OCI-LY1 (cell line): ENCODE data around the gene TMC4.
A peak's percentile ranks its signal among the peaks of the same experiment; 100 is the strongest.

Experiments
- H2AFZ ChIP-seq: fragments of 200-600 bp; sonication (generic), shearing (Covaris generic); 2 replicates; pipeline ENCODE4 v1.6.0; 2014; ENCODE audit warnings: antibody characterized with exemption, mild to moderate bottlenecking, low read length
- H3F3A ChIP-seq: fragments of 200-600 bp; sonication (generic), shearing (Covaris generic); 2 replicates; pipeline ENCODE4 v1.6.0; 2014; ENCODE audit warnings: mild to moderate bottlenecking, antibody characterized with exemption, low read length, moderate library complexity; ENCODE audit not compliant: insufficient read depth
- H3K27ac ChIP-seq: fragments of 200-600 bp; sonication (generic); 2 replicates; pipeline ENCODE4 v1.5.1; 2014; ENCODE audit warnings: low read length, mixed run types, mild to moderate bottlenecking, low read depth; ENCODE audit not compliant: poor library complexity, severe bottlenecking
- H3K27me3 ChIP-seq: fragments of 200-600 bp; sonication (generic); 2 replicates; pipeline ENCODE4 v1.6.0; 2014; ENCODE audit warnings: antibody characterized with exemption, mild to moderate bottlenecking, low read length, moderate library complexity; ENCODE audit not compliant: insufficient read depth
- H3K36me3 ChIP-seq: fragments of 200-600 bp; sonication (generic); 2 replicates; pipeline ENCODE4 v1.6.1; 2014; ENCODE audit warnings: mild to moderate bottlenecking, antibody characterized with exemption, low read length, moderate library complexity, mixed read lengths; ENCODE audit not compliant: insufficient read depth
- H3K4me1 ChIP-seq: fragments of 200-600 bp; sonication (generic); 2 replicates; pipeline ENCODE4 v1.5.1; 2014; ENCODE audit warnings: mild to moderate bottlenecking, low read length, moderate library complexity; ENCODE audit not compliant: insufficient read depth, severe bottlenecking
- H3K4me2 ChIP-seq: fragments of 200-600 bp; sonication (generic), shearing (Covaris generic); 2 replicates; pipeline ENCODE4 v1.6.1; 2014; ENCODE audit warnings: low read length
- H3K4me3 ChIP-seq: fragments of 200-600 bp; sonication (generic); 2 replicates; pipeline ENCODE4 v1.5.1; 2014; ENCODE audit warnings: low read length, low read depth, mild to moderate bottlenecking, mixed read lengths; ENCODE audit not compliant: poor library complexity, severe bottlenecking
- H3K79me2 ChIP-seq: fragments of 200-600 bp; shearing (Covaris generic); 2 replicates; pipeline ENCODE4 v1.6.1; 2016; ENCODE audit warnings: mixed run types, low read length, mixed read lengths; ENCODE audit not compliant: insufficient read depth
- H3K9ac ChIP-seq: fragments of 200-600 bp; sonication (generic), shearing (Covaris generic); 2 replicates; pipeline ENCODE4 v1.6.1; 2014; ENCODE audit warnings: mild to moderate bottlenecking, low read length, mixed read lengths
- H3K9me2 ChIP-seq: fragments of 200-600 bp; sonication (generic), shearing (Covaris generic); 2 replicates; pipeline ENCODE4 v1.6.1; 2014; ENCODE audit warnings: low read depth, mild to moderate bottlenecking, low read length, mixed read lengths
- H3K9me3 ChIP-seq: fragments of 200-600 bp; shearing (Covaris generic); 2 replicates; pipeline ENCODE4 v1.6.1; 2014; ENCODE audit warnings: low read length, mixed read lengths
- H4K20me1 ChIP-seq: fragments of 200-600 bp; sonication (generic), shearing (Covaris generic); 2 replicates; pipeline ENCODE4 v1.6.0; 2016; ENCODE audit warnings: mild to moderate bottlenecking, low read length; ENCODE audit not compliant: insufficient read depth
- CTCF ChIP-seq: fragments of 200-600 bp; sonication (generic), shearing (Covaris generic); IDR thresholded peaks from 2 replicates; pipeline ENCODE4 v1.5.1; 2017; ENCODE audit warnings: mild to moderate bottlenecking, antibody characterized with exemption, low read length, moderate library complexity, mixed read lengths
- EZH2 ChIP-seq: fragments of 200-600 bp; sonication (generic), shearing (Covaris generic); IDR thresholded peaks from 2 replicates; pipeline ENCODE4 v1.8.0; 2017; ENCODE audit warnings: borderline replicate concordance, mixed run types, mild to moderate bottlenecking, antibody characterized with exemption, low read length, moderate library complexity, mixed read lengths

TMC4 gene

DNA sequence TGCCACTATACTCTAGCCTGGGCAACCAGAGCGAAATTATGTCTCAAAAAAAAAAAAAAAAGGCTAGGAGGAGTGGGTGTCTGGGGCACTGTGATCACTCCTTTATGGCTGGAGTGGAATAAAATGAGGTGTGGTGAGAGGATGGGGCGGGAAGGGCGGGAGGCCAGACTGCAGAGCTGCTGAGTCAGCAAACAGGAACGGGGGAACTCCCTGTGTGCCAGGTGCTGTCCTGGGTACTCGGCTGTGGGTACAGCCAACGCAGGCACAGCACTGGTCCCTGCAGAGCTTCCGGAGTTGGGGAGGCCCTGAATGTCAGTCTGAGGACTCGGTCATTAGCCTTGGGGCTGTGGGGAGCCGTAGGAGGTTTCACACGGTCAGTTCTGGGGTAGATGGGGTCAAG, 51.7 kb downstream of the TMC4 start:
- Histone ChIP-seq H3K9ac (no peak overlapping the region), H3K27me3 (no peaks in the 10 kb centered on the region), H3K79me2 (peaks cover 7% of the 10 kb centered on the region), H3K9me2 (no peaks in the 10 kb centered on the region), H3F3A (no peaks in the 10 kb centered on the region), H3K9me3 (no peaks in the 10 kb centered on the region), H3K27ac (no peak overlapping the region), H3K4me2 (no peak overlapping the region), H3K36me3 (peaks cover 75% of the 10 kb centered on the region), H2AFZ (no peak overlapping the region), H3K4me1 (peaks cover 9% of the 10 kb centered on the region), H3K4me3 (no peak overlapping the region), H4K20me1 (no peaks in the 10 kb centered on the region)
- TF ChIP-seq CTCF (no peak), EZH2 (no peak)

- Histone ChIP-seq H4K20me1 (no peaks in the 10 kb centered on the region), H3K4me2 (peak within 1 kb of the TSS; percentile 86), H3K79me2 (peaks cover 11% of the 10 kb centered on the region), H3K4me1 (peaks cover 20% of the 10 kb centered on the region), H3K36me3 (peaks cover 29% of the 10 kb centered on the region), H3K27ac (peak within 1 kb of the TSS; percentile 69), H2AFZ (no peak within 1 kb of the TSS), H3F3A (no peaks in the 10 kb centered on the region), H3K9ac (peak within 1 kb of the TSS; percentile 77), H3K9me3 (no peaks in the 10 kb centered on the region), H3K9me2 (no peaks in the 10 kb centered on the region), H3K27me3 (no peaks in the 10 kb centered on the region), H3K4me3 (peak within 1 kb of the TSS; percentile 87)
- no peak for TF ChIP-seq CTCF
- TF ChIP-seq EZH2 = no peak
Measured at GRCh38 chr19:54115109-54116063, 57.6 kb downstream of the TMC4 start, which contains the start of the genes PRPF31 and TFPT. Gene PRPF31 (plus strand): TSS chr19:54115754. CDS start chr19:54118279, 2,525 bp downstream. Gene TFPT (minus strand): TSS chr19:54115657. CDS start chr19:54115269, 388 bp downstream.

DNA sequence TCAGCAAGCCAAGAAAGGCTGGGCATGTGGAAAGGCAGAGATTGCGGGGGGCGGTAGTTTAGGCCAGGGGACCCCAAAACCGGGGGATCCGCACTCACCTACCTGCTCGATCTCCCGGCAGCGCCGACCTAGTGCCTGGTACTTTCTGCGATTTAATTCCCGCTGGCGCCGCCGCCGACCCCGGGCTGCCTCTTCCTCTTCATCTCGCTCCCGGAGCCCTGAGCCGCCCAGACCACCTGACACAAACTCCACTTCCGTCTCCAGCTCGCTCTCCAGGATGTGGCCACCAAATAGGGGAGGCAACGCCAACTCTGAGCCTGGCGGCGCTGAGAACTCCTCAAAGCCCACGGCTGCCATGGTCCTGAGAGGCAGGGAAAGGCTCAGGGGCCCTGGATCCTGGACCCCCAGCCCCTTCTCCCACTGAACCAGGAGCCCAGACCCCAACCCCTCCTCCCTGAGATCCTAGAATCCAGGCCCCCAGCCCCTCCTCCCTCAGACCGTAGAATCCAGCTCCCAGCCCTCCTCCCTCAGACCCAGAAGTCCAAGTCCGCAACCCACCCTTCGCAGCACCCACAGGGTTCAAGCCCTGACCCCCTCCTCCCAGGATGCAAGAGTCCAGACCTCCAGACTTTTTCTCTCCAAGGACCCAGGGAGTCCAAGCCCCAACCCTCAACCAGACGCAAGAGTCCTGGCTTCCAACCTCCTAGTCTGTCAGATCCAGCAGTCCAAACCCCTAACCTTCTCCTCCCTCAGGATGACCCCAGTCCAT, 58.4 kb downstream of the TMC4 start:
- no peaks in the 10 kb centered on the region for H4K20me1 ChIP-seq
- H3K9me2 ChIP-seq = no peaks in the 10 kb centered on the region
- no peaks in the 10 kb centered on the region for H3K9me3 ChIP-seq
- no peak for TF ChIP-seq EZH2
- TF ChIP-seq CTCF = no peak
- no peak overlapping the region for H2AFZ ChIP-seq
- H3F3A ChIP-seq = no peaks in the 10 kb centered on the region
- peak overlapping the region; percentile 69 for H3K27ac ChIP-seq
- peak overlapping the region; percentile 86 for H3K4me2 ChIP-seq
- H3K4me1 ChIP-seq = peaks cover 20% of the 10 kb centered on the region
- H3K4me3 ChIP-seq = peak overlapping the region; percentile 87
- H3K27me3 ChIP-seq = no peaks in the 10 kb centered on the region
- peak overlapping the region; percentile 77 for H3K9ac ChIP-seq
- peaks cover 11% of the 10 kb centered on the region for H3K79me2 ChIP-seq
- H3K36me3 ChIP-seq = peaks cover 29% of the 10 kb centered on the region
